Measurements from ENCODE around the gene THUMPD2.

- TF ChIP-seq POLR2A (IDR thresholded peaks at IDR 0.05) (no peak), CTCF (IDR thresholded peaks at IDR 0.05 in 4 of 5, conservative IDR thresholded peaks at IDR 0.05 in 1 of 5) (no peak)
Measured at GRCh38 chr2:39787950-39788349, 8.9 kb upstream of the THUMPD2 start.

Measured in gastrocnemius medialis (tissue), 4 donors.